Caco-2 (cell line): ENCODE data around the gene RALGDS. TPM values are rescaled to one million over a fixed set of nuclear protein-coding genes. Genes with fewer than 3 reads are reported as not detected.

ENCODE experiments used
- BruUV-seq: library from RNA; stranded (reverse); fragments of 400-500 nt; replicated peaks from 2 replicates; lab custom pipeline; 2021; lab: Mats Ljungman, UMichigan
- CTCF ChIA-PET: fragments of 300-600 bp; sonication (Branson Sonifier 250); formaldehyde crosslinking; loops from one replicate; lab custom pipeline; 2022; ENCODE audit warnings: antibody characterized with exemption; lab: Charles Lee
- POLR2A ChIA-PET: fragments of 300-600 bp; sonication (Branson Sonifier 250); formaldehyde crosslinking; loops from one replicate; lab custom pipeline; 2022; ENCODE audit warnings: antibody characterized with exemption; lab: Charles Lee
- DNase-seq, 2 experiments: peaks; one replicate each; pipeline versions ENCODE4 v3.0.0 to v3.0.0-alpha.2; 2020 to 2022
- H3K27me3 ChIP-seq: replicated peaks from 2 replicates; pipeline ENCODE4 v1.6.0; 2011; ENCODE audit warnings: low read length; ENCODE audit not compliant: control insufficient read depth, insufficient read depth
- H3K36me3 ChIP-seq: 2 replicates; pipeline ENCODE4 v1.5.1; 2011; ENCODE audit warnings: low read length; ENCODE audit not compliant: control insufficient read depth, insufficient read depth
- H3K4me1 ChIP-seq: fragments of 250-450 bp; sonication (Bioruptor Pico); 2 replicates; pipeline ENCODE4 v1.5.1; 2020; ENCODE audit warnings: mild to moderate bottlenecking
- H3K4me3 ChIP-seq: 2 replicates; pipeline ENCODE4 v1.5.1; 2011; ENCODE audit warnings: low read depth, mild to moderate bottlenecking, control low read depth, low read length
- H3K9me3 ChIP-seq: fragments of 250-450 bp; sonication (Bioruptor Pico); 2 replicates; pipeline ENCODE4 v1.5.1; 2020; ENCODE audit warnings: mild to moderate bottlenecking, moderate library complexity
- H3K27ac Mint-ChIP-seq: one replicate; pipeline ENCODE4 v1.8.0; 2022; ENCODE audit warnings: mixed read lengths; ENCODE audit not compliant: unreplicated experiment
- H3K27me3 Mint-ChIP-seq: one replicate; pipeline ENCODE4 v1.8.0; 2022; ENCODE audit warnings: mixed read lengths; ENCODE audit not compliant: insufficient read depth, unreplicated experiment
- H3K36me3 Mint-ChIP-seq: one replicate; pipeline ENCODE4 v1.8.0; 2022; ENCODE audit warnings: mild to moderate bottlenecking, mixed read lengths; ENCODE audit not compliant: insufficient read depth, unreplicated experiment
- H3K4me1 Mint-ChIP-seq: one replicate; pipeline ENCODE4 v1.8.0; 2022; ENCODE audit warnings: low read depth, mixed read lengths; ENCODE audit not compliant: unreplicated experiment
- H3K4me3 Mint-ChIP-seq: one replicate; pipeline ENCODE4 v1.8.0; 2022; ENCODE audit warnings: mild to moderate bottlenecking, moderate library complexity, mixed read lengths; ENCODE audit not compliant: unreplicated experiment
- H3K9me3 Mint-ChIP-seq: one replicate; pipeline ENCODE4 v1.8.0; 2022; ENCODE audit warnings: mixed read lengths; ENCODE audit not compliant: unreplicated experiment
- intact Hi-C: fragments of 100-400 bp; cut with micrococcal nuclease; formaldehyde crosslinking; loops from one replicate; pipeline ENCODE4 v1.10.0; 2022; ENCODE audit not compliant: unreplicated experiment
- total RNA-seq: library from RNA; stranded (reverse); gene quantifications from 2 replicates; pipeline ENCODE4 v1.2.3, GENCODE V29; 2022
- TF ChIP-seq, protein P1 (sequence below), 2 experiments: fragments of 200-600 bp in 1 of 2; IDR thresholded peaks; 1 replicate in 1 of 2; 2 replicates in 1 of 2; pipeline versions ENCODE4 v1.5.1 to v1.8.0; 2011 to 2022; ENCODE audit warnings: antibody characterized with exemption in 1 of 2, control low read depth in 1 of 2, inconsistent platforms in 1 of 2, low read depth in 1 of 2, low read length in 1 of 2, mild to moderate bottlenecking in 1 of 2, moderate library complexity in 1 of 2; ENCODE audit not compliant: insufficient read depth in 1 of 2, severe bottlenecking in 1 of 2, unreplicated experiment in 1 of 2

Gene RALGDS
- total RNA-seq, 1 experiment from 2014 or later = 18.7 TPM

DNA sequence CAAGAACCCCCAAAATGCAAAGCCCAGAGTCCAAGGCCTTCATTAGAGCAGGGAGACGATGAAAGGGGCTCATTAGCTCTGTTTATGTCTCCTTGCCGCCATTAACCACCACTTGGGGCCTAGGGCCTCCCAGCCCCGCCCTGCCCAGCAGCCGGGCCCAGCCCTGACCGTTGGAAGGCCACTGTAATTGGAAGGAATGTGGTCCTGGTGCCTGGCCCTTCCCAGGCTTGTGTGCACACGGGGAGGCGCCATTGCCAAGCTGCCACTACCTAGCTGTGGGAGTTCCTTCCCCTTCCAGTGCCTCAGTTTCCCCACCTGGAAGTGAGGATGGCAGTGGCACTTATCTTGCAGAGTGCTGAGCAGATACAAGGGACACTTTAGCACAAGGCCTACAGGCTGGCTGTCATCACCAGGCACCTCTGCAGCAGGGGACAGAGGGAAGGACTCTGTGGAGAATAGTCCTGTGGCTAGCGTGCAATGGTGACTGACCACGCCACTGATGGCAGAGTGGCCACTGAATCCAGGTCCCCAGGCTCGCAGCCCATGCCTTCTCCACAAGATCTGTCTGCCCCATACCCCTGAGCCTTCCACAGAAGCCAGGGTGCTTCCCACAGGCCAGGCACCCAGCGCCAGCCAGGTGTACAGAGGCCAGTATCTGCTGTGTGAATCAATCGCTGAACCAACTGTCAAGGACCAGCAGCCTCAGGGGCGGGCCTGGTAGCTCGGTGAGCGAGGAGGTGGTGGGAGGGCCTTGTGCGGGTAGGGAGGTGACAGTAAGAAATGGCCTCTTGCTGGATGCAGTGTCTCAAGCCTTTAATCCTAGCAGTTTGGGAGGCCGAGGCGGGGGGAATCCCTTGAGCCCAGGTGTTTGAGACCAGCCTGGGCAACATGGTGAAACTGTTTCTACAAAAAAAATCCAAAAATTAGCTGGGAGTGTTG lies 21.9 kb upstream of the RALGDS start:
- peaks cover 13% of the 10 kb centered on the region for H3K36me3 Mint-ChIP-seq
- H3K27ac Mint-ChIP-seq = no peak overlapping the region
- H3K27me3 Mint-ChIP-seq = no peaks in the 10 kb centered on the region
- H3K4me1 Mint-ChIP-seq = peaks cover 4% of the 10 kb centered on the region
- no peak overlapping the region for H3K4me3 ChIP-seq
- TF ChIP-seq, protein P1, sequence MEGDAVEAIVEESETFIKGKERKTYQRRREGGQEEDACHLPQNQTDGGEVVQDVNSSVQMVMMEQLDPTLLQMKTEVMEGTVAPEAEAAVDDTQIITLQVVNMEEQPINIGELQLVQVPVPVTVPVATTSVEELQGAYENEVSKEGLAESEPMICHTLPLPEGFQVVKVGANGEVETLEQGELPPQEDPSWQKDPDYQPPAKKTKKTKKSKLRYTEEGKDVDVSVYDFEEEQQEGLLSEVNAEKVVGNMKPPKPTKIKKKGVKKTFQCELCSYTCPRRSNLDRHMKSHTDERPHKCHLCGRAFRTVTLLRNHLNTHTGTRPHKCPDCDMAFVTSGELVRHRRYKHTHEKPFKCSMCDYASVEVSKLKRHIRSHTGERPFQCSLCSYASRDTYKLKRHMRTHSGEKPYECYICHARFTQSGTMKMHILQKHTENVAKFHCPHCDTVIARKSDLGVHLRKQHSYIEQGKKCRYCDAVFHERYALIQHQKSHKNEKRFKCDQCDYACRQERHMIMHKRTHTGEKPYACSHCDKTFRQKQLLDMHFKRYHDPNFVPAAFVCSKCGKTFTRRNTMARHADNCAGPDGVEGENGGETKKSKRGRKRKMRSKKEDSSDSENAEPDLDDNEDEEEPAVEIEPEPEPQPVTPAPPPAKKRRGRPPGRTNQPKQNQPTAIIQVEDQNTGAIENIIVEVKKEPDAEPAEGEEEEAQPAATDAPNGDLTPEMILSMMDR (IDR thresholded peaks at IDR 0.05; ENCODE audit: insufficient read depth in 1 of 2, low read depth in 1 of 2, low read length in 1 of 2, severe bottlenecking in 1 of 2, unreplicated experiment in 1 of 2) = no peak
- no peaks in the 10 kb centered on the region for H3K9me3 Mint-ChIP-seq
- H3K4me3 Mint-ChIP-seq = no peak overlapping the region
- intact Hi-C loops = no loop called here
- peaks cover 19% of the 10 kb centered on the region for H3K4me1 ChIP-seq
- DNase-seq = no peak
- POLR2A ChIA-PET = no interaction called here
- CTCF ChIA-PET = interaction anchor here (0.6 to 2.5 kb wide), 3 partner anchors 112 to 742 kb away, joined by 3 to 15 read pairs (median 10); partner anchors contain the start of gene GTF3C5
- H3K27me3 ChIP-seq = no peaks in the 10 kb centered on the region
- H3K9me3 ChIP-seq = no peaks in the 10 kb centered on the region
- H3K36me3 ChIP-seq = peaks cover 3% of the 10 kb centered on the region
- no TSS peak for BruUV-seq

DNA sequence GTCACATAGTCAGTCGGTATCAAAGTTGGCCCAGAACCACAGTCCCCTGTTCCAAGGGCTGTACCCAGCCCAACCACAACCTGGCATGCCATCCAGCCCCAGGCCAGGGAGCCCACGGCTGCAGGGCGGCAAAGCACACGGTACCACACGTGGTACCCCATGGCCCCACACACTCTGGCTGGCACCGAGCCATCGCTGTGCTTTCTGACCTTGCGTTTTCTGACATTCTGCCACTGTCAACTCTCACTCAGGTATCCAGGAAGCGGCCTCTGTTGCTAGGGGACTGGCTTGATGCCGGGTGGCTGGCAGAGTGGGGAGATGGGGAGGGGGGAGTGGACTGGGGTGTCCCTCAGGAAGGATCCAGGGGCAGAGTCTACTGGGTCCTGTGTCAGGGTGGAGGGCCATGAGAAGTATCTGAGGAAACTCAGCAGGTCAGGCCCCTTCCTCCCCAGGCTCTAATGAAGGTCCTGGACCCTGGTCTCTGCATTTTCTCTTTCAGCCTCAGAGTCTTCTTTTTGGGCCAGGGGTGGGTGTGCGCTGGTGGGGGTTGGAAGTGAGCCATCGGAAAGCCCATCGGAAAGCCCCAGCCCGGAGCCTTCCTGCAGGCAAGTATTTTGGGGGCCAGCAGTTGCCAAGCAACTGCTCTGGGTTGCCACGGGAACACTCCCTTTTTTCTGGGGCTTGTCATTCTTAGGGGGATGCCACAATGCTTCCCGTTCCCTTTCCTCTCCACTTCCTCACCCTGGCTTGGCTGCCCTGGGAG lies 21.0 kb upstream of the RALGDS start:
- Mint-ChIP-seq H3K27ac (no peak overlapping the region), H3K9me3 (no peaks in the 10 kb centered on the region), H3K27me3 (no peaks in the 10 kb centered on the region), H3K36me3 (peaks cover 11% of the 10 kb centered on the region), H3K4me3 (no peak overlapping the region), H3K4me1 (peaks cover 1% of the 10 kb centered on the region)
- Histone ChIP-seq H3K27me3 (no peaks in the 10 kb centered on the region), H3K36me3 (peaks cover 2% of the 10 kb centered on the region; the same call in 1 of the 2 replicates), H3K4me1 (peaks cover 14% of the 10 kb centered on the region; the same call in 1 of the 2 replicates), H3K4me3 (no peak overlapping the region), H3K9me3 (no peaks in the 10 kb centered on the region)
- POLR2A ChIA-PET = no interaction called here
- CTCF ChIA-PET = no interaction called here
- TF ChIP-seq, protein P1 (IDR thresholded peaks at IDR 0.05; ENCODE audit: insufficient read depth in 1 of 2, low read depth in 1 of 2, low read length in 1 of 2, severe bottlenecking in 1 of 2, unreplicated experiment in 1 of 2) = no peak
- no TSS peak for BruUV-seq
- intact Hi-C loops = no loop called here
- DNase-seq = no peak

DNA sequence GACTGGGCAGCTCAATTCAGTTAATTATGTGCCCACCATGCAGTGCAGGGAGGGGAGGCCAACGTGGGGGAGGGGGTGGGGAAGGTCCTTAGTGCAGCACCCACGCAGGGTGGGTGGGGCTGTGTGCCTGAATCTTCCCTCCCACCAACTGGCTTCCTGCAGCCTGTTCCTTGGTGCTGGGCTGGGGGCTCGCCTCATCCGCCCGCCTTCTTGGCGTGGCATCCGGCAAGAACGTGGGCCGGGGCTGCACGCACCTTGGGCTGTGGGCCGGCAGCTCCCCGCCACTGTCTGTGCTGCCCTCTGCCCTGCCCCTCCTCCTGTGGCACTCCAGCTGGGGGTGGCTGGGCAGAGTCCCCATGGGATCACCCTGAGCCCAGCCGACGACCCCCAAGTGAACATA lies 19.6 kb upstream of the RALGDS start:
- intact Hi-C loops = no loop called here
- H3K36me3 Mint-ChIP-seq = peaks cover 12% of the 10 kb centered on the region
- H3K4me1 Mint-ChIP-seq = no peaks in the 10 kb centered on the region
- DNase-seq = no peak
- H3K27me3 Mint-ChIP-seq = no peaks in the 10 kb centered on the region
- Histone ChIP-seq H3K4me3 (no peak overlapping the region), H3K4me1 (peaks cover 14% of the 10 kb centered on the region; the same call in 1 of the 2 replicates), H3K9me3 (no peaks in the 10 kb centered on the region), H3K27me3 (no peaks in the 10 kb centered on the region), H3K36me3 (no peaks in the 10 kb centered on the region; the same call in 1 of the 2 replicates)
- no peak overlapping the region for H3K27ac Mint-ChIP-seq
- no TSS peak for BruUV-seq
- H3K4me3 Mint-ChIP-seq = no peak overlapping the region
- POLR2A ChIA-PET = no interaction called here
- no peaks in the 10 kb centered on the region for H3K9me3 Mint-ChIP-seq
- CTCF ChIA-PET = no interaction called here
- TF ChIP-seq, protein P1 (IDR thresholded peaks at IDR 0.05; ENCODE audit: insufficient read depth in 1 of 2, low read depth in 1 of 2, low read length in 1 of 2, severe bottlenecking in 1 of 2, unreplicated experiment in 1 of 2) = no peak
